ENCODE results near the gene TRAF2. TPM values are rescaled to one million over a fixed set of nuclear protein-coding genes. Genes with fewer than 3 reads are reported as not detected.
A peak's percentile ranks its signal among the peaks of the same experiment; 100 is the strongest.

Gene TRAF2
- polyA plus RNA-seq, 3 donors: 1.6 to 6.1 (median 2.0) TPM

DNA sequence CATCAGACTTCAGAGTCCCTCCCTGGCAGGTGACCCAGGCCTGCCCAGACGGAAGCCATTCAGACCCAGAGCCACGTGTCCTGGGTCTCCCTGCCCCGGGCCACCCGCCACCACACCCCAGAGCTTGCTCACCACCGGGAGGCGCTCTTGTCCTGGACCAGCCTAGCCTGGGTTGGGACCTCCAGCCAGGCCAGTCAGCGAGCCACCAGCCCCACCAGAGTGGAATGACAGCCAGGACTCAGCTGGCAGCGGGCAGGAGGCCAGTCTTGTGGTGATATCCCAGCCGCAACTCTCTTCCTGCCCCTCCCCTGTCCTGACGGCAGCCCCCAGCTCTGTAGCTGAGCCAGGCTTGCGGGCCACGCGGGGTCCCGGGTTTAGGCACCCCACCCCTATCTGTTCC is 89.3 kb downstream of the TRAF2 start:
- H3K4me3 Mint-ChIP-seq: peak overlapping the region; percentile 20 to 70
- H3K9me3 Mint-ChIP-seq: peaks cover 0 to 2% (median 0%) of the 10 kb centered on the region in 7 donors

More for the DNA sequence above, 89.3 kb downstream of the TRAF2 start:
- peaks cover 0 to 20% of the 10 kb centered on the region in 2 donors for H3K27me3 ChIP-seq (ENCODE audit: control insufficient read depth in 2 of 2, insufficient read depth in 2 of 2, low read length in 2 of 2)
- H4K20me1 ChIP-seq (ENCODE audit: insufficient read depth, low read length): no peaks in the 10 kb centered on the region
- peak overlapping the region; percentile 37 for H3K4me2 ChIP-seq (replicated peaks; ENCODE audit: extremely low read depth, low read length, poor library complexity, severe bottlenecking)
- H3K9me3 ChIP-seq (replicated peaks in 1 of 2; ENCODE audit: control insufficient read depth in 1 of 2, insufficient read depth in 1 of 2, low read length in 2 of 2): no peaks in the 10 kb centered on the region
- peaks cover 19% of the 10 kb centered on the region for H3K4me1 Mint-ChIP-seq
- peak overlapping the region; percentile 44 for H2AFZ ChIP-seq (ENCODE audit: insufficient read depth, low read depth, low read length, poor library complexity, severe bottlenecking)
- intact Hi-C loops (cut with micrococcal nuclease): no loop called here
- H3K27ac Mint-ChIP-seq: no peak overlapping the region
- no peak overlapping the region for H3K9ac ChIP-seq (ENCODE audit: insufficient read depth, low read length, poor library complexity, severe bottlenecking)
- H3K4me1 ChIP-seq (ENCODE audit: control insufficient read depth in 1 of 2, insufficient read depth in 2 of 2, low read length in 2 of 2): peaks cover 22 to 35% of the 10 kb centered on the region in 2 donors
- no peaks in the 10 kb centered on the region for H3K36me3 ChIP-seq (replicated peaks in 1 of 2; ENCODE audit: control insufficient read depth in 1 of 2, insufficient read depth in 2 of 2, low read length in 2 of 2)
- WGBS (ENCODE audit: insufficient coverage): 8% methylated on average over 14 of the region's 14 CpGs
- peak in 2 of 3 donors; percentile 16 to 36 for DNase-seq
- H3K4me3 ChIP-seq (replicated peaks in 1 of 3; ENCODE audit: low read depth in 2 of 3, low read length in 3 of 3): no peak overlapping the region
- H3K27me3 Mint-ChIP-seq (ENCODE audit: low read depth in 3 of 3): peaks cover 12 to 46% (median 21%) of the 10 kb centered on the region in 3 donors
- no peaks in the 10 kb centered on the region for H3K79me2 ChIP-seq (ENCODE audit: insufficient read depth, low read length)
- no peak overlapping the region for H3K27ac ChIP-seq (ENCODE audit: low read depth in 1 of 2, low read length in 2 of 2)
- no peaks in the 10 kb centered on the region for H3K36me3 Mint-ChIP-seq
- TF ChIP-seq, protein P1, sequence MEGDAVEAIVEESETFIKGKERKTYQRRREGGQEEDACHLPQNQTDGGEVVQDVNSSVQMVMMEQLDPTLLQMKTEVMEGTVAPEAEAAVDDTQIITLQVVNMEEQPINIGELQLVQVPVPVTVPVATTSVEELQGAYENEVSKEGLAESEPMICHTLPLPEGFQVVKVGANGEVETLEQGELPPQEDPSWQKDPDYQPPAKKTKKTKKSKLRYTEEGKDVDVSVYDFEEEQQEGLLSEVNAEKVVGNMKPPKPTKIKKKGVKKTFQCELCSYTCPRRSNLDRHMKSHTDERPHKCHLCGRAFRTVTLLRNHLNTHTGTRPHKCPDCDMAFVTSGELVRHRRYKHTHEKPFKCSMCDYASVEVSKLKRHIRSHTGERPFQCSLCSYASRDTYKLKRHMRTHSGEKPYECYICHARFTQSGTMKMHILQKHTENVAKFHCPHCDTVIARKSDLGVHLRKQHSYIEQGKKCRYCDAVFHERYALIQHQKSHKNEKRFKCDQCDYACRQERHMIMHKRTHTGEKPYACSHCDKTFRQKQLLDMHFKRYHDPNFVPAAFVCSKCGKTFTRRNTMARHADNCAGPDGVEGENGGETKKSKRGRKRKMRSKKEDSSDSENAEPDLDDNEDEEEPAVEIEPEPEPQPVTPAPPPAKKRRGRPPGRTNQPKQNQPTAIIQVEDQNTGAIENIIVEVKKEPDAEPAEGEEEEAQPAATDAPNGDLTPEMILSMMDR (IDR thresholded peaks at IDR 0.05): peak; percentile 60

Small RNA genes lying within 50 kb of the gene (small RNA-seq; reads per million reads assigned to genes)
- not detected for gene MIR4479 (ENCODE audit: insufficient read length, low read depth)

Other genes starting within 250 kb of the TRAF2 start
- gene EGFL7, start 223.6 kb upstream of the TRAF2 start, polyA plus RNA-seq: 1 to 10 TPM; 1.3 to 2.8 (median 2.2) TPM
- 100 to 1,000 TPM in 2 of 3 donors, 10 to 100 TPM in 1; 80.1 to 139 (median 116) TPM for gene AGPAT2, start 199.1 kb upstream of the TRAF2 start, polyA plus RNA-seq
- under 1 TPM in 1 of 3 donors, not detected in 2; 0.10 TPM for gene DIPK1B, start 173.9 kb upstream of the TRAF2 start, polyA plus RNA-seq
- gene LCN10, start 143.6 kb upstream of the TRAF2 start, polyA plus RNA-seq: under 1 TPM in 1 of 3 donors, not detected in 2; 0.16 TPM
- not detected for gene LCN6, start 138.0 kb upstream of the TRAF2 start, polyA plus RNA-seq
- under 1 TPM in 1 of 3 donors, not detected in 2; 0.27 TPM for gene LCN8, start 128.3 kb upstream of the TRAF2 start, polyA plus RNA-seq
- gene LCN15, start 122.0 kb upstream of the TRAF2 start, polyA plus RNA-seq: not detected
- 10 to 100 TPM; 33.1 to 47.2 (median 39.2) TPM for gene TMEM141, start 95.2 kb upstream of the TRAF2 start, polyA plus RNA-seq
- 1 to 10 TPM in 1 of 3 donors, under 1 TPM in 1, not detected in 1; 0.54 to 2.1 TPM for gene CCDC183, start 90.2 kb upstream of the TRAF2 start, polyA plus RNA-seq
- gene RABL6, start 78.6 kb upstream of the TRAF2 start, polyA plus RNA-seq: 10 to 100 TPM in 1 of 3 donors, 1 to 10 TPM in 2; 6.7 to 30.9 (median 8.1) TPM
- 1 to 10 TPM in 1 of 3 donors, under 1 TPM in 2; 0.10 to 2.0 (median 0.18) TPM for gene AJM1, start 44.0 kb upstream of the TRAF2 start, polyA plus RNA-seq
- 100 to 1,000 TPM in 1 of 3 donors, 10 to 100 TPM in 2; 70.0 to 163 (median 94.3) TPM for gene PHPT1, start 37.1 kb upstream of the TRAF2 start, polyA plus RNA-seq
- 1 to 10 TPM in 1 of 3 donors, under 1 TPM in 1, not detected in 1; 0.07 to 5.2 TPM for gene MAMDC4, start 34.2 kb upstream of the TRAF2 start, polyA plus RNA-seq
- gene EDF1, start 20.2 kb upstream of the TRAF2 start, polyA plus RNA-seq: 100 to 1,000 TPM; 245 to 407 (median 264) TPM
- 100 to 1,000 TPM in 1 of 3 donors, 10 to 100 TPM in 2; 85.3 to 117 (median 92.7) TPM for gene FBXW5, start 58.2 kb downstream of the TRAF2 start, polyA plus RNA-seq
- under 1 TPM in 2 of 3 donors, not detected in 1; 0.55 to 0.72 TPM for gene C8G, start 58.7 kb downstream of the TRAF2 start, polyA plus RNA-seq
- under 1 TPM in 1 of 3 donors, not detected in 2; 0.29 TPM for gene LCN12, start 65.8 kb downstream of the TRAF2 start, polyA plus RNA-seq
- gene PTGDS, start 91.0 kb downstream of the TRAF2 start, polyA plus RNA-seq: 1 to 10 TPM in 1 of 3 donors, under 1 TPM in 1, not detected in 1; 0.34 to 1.5 TPM
- gene LCNL1, start 96.5 kb downstream of the TRAF2 start, polyA plus RNA-seq: under 1 TPM in 1 of 3 donors, not detected in 2; 0.04 TPM
- gene PAXX, start 105.9 kb downstream of the TRAF2 start, polyA plus RNA-seq: 10 to 100 TPM; 35.3 to 92.9 (median 40.7) TPM
- under 1 TPM in 2 of 3 donors, not detected in 1; 0.29 to 0.51 TPM for gene CLIC3, start 110.1 kb downstream of the TRAF2 start, polyA plus RNA-seq
- gene ABCA2, start 141.7 kb downstream of the TRAF2 start, polyA plus RNA-seq: 10 to 100 TPM in 1 of 3 donors, under 1 TPM in 2; 0.18 to 30.7 (median 0.40) TPM
- 10 to 100 TPM in 2 of 3 donors, 1 to 10 TPM in 1; 6.1 to 13.4 (median 10.5) TPM for gene FUT7, start 145.6 kb downstream of the TRAF2 start, polyA plus RNA-seq
- gene NPDC1, start 159.7 kb downstream of the TRAF2 start, polyA plus RNA-seq: 1 to 10 TPM in 1 of 3 donors, under 1 TPM in 1, not detected in 1; 0.51 to 2.7 TPM
- gene ENTPD2, start 167.5 kb downstream of the TRAF2 start, polyA plus RNA-seq: not detected
- 1 to 10 TPM in 2 of 3 donors, under 1 TPM in 1; 0.03 to 3.1 (median 1.7) TPM for gene SAPCD2, start 184.0 kb downstream of the TRAF2 start, polyA plus RNA-seq
- 10 to 100 TPM in 2 of 3 donors, 1 to 10 TPM in 1; 5.7 to 16.7 (median 14.8) TPM for gene UAP1L1, start 191.0 kb downstream of the TRAF2 start, polyA plus RNA-seq
- gene MAN1B1, start 200.5 kb downstream of the TRAF2 start, polyA plus RNA-seq: 10 to 100 TPM; 29.3 to 38.2 (median 33.3) TPM
- gene DPP7, start 228.2 kb downstream of the TRAF2 start, polyA plus RNA-seq: 100 to 1,000 TPM in 2 of 3 donors, 10 to 100 TPM in 1; 68.3 to 287 (median 150) TPM